DOHH2 (cell line): ENCODE results near the gene TRAPPC2L.

Experiments
- H3F3A ChIP-seq: fragments of 200-600 bp; sonication (generic), shearing (Covaris generic); 2 replicates; pipeline ENCODE4 v1.6.0; 2016; ENCODE audit warnings: antibody characterized with exemption, mild to moderate bottlenecking; ENCODE audit not compliant: control insufficient read depth, insufficient read depth
- H3K27ac ChIP-seq: fragments of 200-600 bp; sonication (generic); 2 replicates; pipeline ENCODE4 v1.5.1; 2014; ENCODE audit warnings: low read depth, mild to moderate bottlenecking, low read length, moderate library complexity
- H3K27me3 ChIP-seq: fragments of 200-600 bp; sonication (generic); 2 replicates; pipeline ENCODE4 v1.6.1; 2014; ENCODE audit warnings: mild to moderate bottlenecking, low read length, mixed read lengths; ENCODE audit not compliant: control insufficient read depth
- H3K36me3 ChIP-seq: fragments of 200-600 bp; sonication (generic); 2 replicates; pipeline ENCODE4 v1.6.1; 2014; ENCODE audit warnings: mild to moderate bottlenecking, low read length, moderate library complexity, mixed read lengths; ENCODE audit not compliant: control insufficient read depth
- H3K4me1 ChIP-seq: fragments of 200-600 bp; sonication (generic); 2 replicates; pipeline ENCODE4 v1.6.1; 2014; ENCODE audit warnings: mild to moderate bottlenecking, low read length, mixed read lengths; ENCODE audit not compliant: control insufficient read depth
- H3K4me2 ChIP-seq: fragments of 200-600 bp; sonication (generic); 2 replicates; pipeline ENCODE4 v1.6.0; 2014; ENCODE audit warnings: mild to moderate bottlenecking, low read length, moderate library complexity
- H3K4me3 ChIP-seq: fragments of 200-600 bp; sonication (generic); 2 replicates; pipeline ENCODE4 v1.5.1; 2014; ENCODE audit warnings: mild to moderate bottlenecking, low read length, mixed read lengths
- H3K79me2 ChIP-seq: fragments of 200-600 bp; sonication (generic); 2 replicates; pipeline ENCODE4 v1.6.1; 2014; ENCODE audit warnings: mild to moderate bottlenecking, low read length, mixed read lengths; ENCODE audit not compliant: control insufficient read depth
- H3K9me2 ChIP-seq: fragments of 200-600 bp; sonication (generic); replicated peaks from 2 replicates; pipeline ENCODE4 v1.6.1; 2014; ENCODE audit warnings: mild to moderate bottlenecking, low read length, mixed read lengths; ENCODE audit not compliant: control insufficient read depth
- H3K9me3 ChIP-seq: fragments of 200-600 bp; sonication (generic); 2 replicates; pipeline ENCODE4 v1.6.1; 2014; ENCODE audit warnings: antibody characterized with exemption, low read length, mixed read lengths; ENCODE audit not compliant: control insufficient read depth, insufficient read depth
- H4K20me1 ChIP-seq: fragments of 200-600 bp; sonication (generic); 2 replicates; pipeline ENCODE4 v1.6.0; 2014; ENCODE audit warnings: low read depth, mild to moderate bottlenecking, antibody characterized with exemption, low read length, moderate library complexity; ENCODE audit not compliant: control insufficient read depth, insufficient read depth
- EZH2phosphoT487 ChIP-seq: fragments of 200-600 bp; sonication (generic); IDR thresholded peaks from 2 replicates; pipeline ENCODE4 v1.6.1; 2017; ENCODE audit warnings: borderline replicate concordance, mild to moderate bottlenecking, antibody characterized with exemption, low read length, moderate library complexity, mixed read lengths
- TF ChIP-seq, protein P1 (sequence below): fragments of 200-600 bp; sonication (generic); IDR thresholded peaks from one replicate; pipeline ENCODE4 v1.5.1; 2014; ENCODE audit warnings: antibody characterized with exemption, mild to moderate bottlenecking, low read depth, low read length; ENCODE audit not compliant: poor library complexity, severe bottlenecking

The TRAPPC2L gene

GRCh38 chr16:88831838-88832237 lies 25.1 kb upstream of the TRAPPC2L start:
- peaks cover 12% of the 10 kb centered on the region for H3K4me1 ChIP-seq
- H3K27ac ChIP-seq, result no peak overlapping the region
- no peaks in the 10 kb centered on the region for H3K9me3 ChIP-seq
- H3K79me2 ChIP-seq, result no peaks in the 10 kb centered on the region
- H3K4me3 ChIP-seq, result no peak overlapping the region
- no peak for TF ChIP-seq EZH2phosphoT487
- TF ChIP-seq, protein P1, sequence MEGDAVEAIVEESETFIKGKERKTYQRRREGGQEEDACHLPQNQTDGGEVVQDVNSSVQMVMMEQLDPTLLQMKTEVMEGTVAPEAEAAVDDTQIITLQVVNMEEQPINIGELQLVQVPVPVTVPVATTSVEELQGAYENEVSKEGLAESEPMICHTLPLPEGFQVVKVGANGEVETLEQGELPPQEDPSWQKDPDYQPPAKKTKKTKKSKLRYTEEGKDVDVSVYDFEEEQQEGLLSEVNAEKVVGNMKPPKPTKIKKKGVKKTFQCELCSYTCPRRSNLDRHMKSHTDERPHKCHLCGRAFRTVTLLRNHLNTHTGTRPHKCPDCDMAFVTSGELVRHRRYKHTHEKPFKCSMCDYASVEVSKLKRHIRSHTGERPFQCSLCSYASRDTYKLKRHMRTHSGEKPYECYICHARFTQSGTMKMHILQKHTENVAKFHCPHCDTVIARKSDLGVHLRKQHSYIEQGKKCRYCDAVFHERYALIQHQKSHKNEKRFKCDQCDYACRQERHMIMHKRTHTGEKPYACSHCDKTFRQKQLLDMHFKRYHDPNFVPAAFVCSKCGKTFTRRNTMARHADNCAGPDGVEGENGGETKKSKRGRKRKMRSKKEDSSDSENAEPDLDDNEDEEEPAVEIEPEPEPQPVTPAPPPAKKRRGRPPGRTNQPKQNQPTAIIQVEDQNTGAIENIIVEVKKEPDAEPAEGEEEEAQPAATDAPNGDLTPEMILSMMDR, result no peak
- no peaks in the 10 kb centered on the region for H3K36me3 ChIP-seq
- no peaks in the 10 kb centered on the region for H4K20me1 ChIP-seq
- no peaks in the 10 kb centered on the region for H3K27me3 ChIP-seq
- no peaks in the 10 kb centered on the region for H3F3A ChIP-seq
- no peaks in the 10 kb centered on the region for H3K9me2 ChIP-seq
- no peak overlapping the region for H3K4me2 ChIP-seq

- no peaks in the 10 kb centered on the region for H3K36me3 ChIP-seq
- no peaks in the 10 kb centered on the region for H3K9me2 ChIP-seq
- no peaks in the 10 kb centered on the region for H3K9me3 ChIP-seq
- no peaks in the 10 kb centered on the region for H3K79me2 ChIP-seq
- H3K4me1 ChIP-seq, result peaks cover 12% of the 10 kb centered on the region
- H3K27me3 ChIP-seq, result no peaks in the 10 kb centered on the region
- no peaks in the 10 kb centered on the region for H4K20me1 ChIP-seq
- no peak for TF ChIP-seq EZH2phosphoT487
- TF ChIP-seq, protein P1, result no peak
- no peak overlapping the region for H3K4me3 ChIP-seq
- H3K27ac ChIP-seq, result no peak overlapping the region
- no peaks in the 10 kb centered on the region for H3F3A ChIP-seq
- H3K4me2 ChIP-seq, result peak overlapping the region; percentile 34
Measured at GRCh38 chr16:88833086-88833485, 23.8 kb upstream of the TRAPPC2L start.

DNA sequence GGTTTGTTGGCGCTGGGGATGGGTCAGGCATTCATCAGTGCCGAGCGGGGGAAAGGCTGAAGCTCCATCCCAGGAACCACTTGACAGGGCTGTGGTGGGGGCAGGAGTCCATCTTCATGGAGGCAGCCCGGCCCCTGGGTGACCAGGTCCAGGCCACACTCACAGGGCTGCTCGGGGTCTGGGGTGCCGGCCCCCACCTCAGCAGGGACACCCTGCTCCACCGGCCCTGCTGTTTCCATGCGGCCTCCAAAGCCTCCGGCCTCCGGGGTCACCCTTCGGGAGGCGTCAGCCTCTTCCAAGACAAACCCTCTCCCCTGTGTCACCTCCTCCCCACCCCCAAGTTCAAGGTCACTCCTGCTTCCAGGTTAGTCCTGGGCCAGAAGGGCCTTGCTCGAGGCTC lies 22.3 kb upstream of the TRAPPC2L start:
- Histone ChIP-seq H3K79me2 (no peaks in the 10 kb centered on the region), H4K20me1 (no peaks in the 10 kb centered on the region)

More for the DNA sequence above, 22.3 kb upstream of the TRAPPC2L start:
- H3K9me2 ChIP-seq, result no peaks in the 10 kb centered on the region
- TF ChIP-seq, protein P1, result no peak
- TF ChIP-seq EZH2phosphoT487, result no peak
- no peaks in the 10 kb centered on the region for H3K36me3 ChIP-seq
- H3K4me3 ChIP-seq, result no peak overlapping the region
- H3K4me2 ChIP-seq, result no peak overlapping the region
- H3K4me1 ChIP-seq, result peaks cover 12% of the 10 kb centered on the region
- no peaks in the 10 kb centered on the region for H3K9me3 ChIP-seq
- H3K27me3 ChIP-seq, result no peaks in the 10 kb centered on the region
- H3F3A ChIP-seq, result no peaks in the 10 kb centered on the region
- no peak overlapping the region for H3K27ac ChIP-seq
